WERI-Rb-1 (cell line): ENCODE data around the gene EHF.

Source experiments
- DNase-seq: peaks from one replicate; pipeline ENCODE4 v3.0.0-alpha.2; 2020
- H3K27ac ChIP-seq: fragments of 250-450 bp; sonication (Bioruptor Pico); 2 replicates; pipeline ENCODE4 v1.5.1; 2020; ENCODE audit warnings: mild to moderate bottlenecking, moderate library complexity
- H3K27me3 ChIP-seq: fragments of 250-450 bp; sonication (Bioruptor Pico); 2 replicates; pipeline ENCODE4 v1.5.1; 2021; ENCODE audit warnings: mild to moderate bottlenecking, low read depth, moderate library complexity; ENCODE audit not compliant: insufficient read depth, severe bottlenecking
- H3K36me3 ChIP-seq: fragments of 250-450 bp; sonication (Bioruptor Pico); 2 replicates; pipeline ENCODE4 v1.5.1; 2020; ENCODE audit warnings: mild to moderate bottlenecking, moderate library complexity
- H3K4me3 ChIP-seq: 2 replicates; pipeline ENCODE4 v1.5.1; 2011; ENCODE audit warnings: low read depth, mild to moderate bottlenecking, control low read depth, low read length
- H3K9me3 ChIP-seq: fragments of 250-450 bp; sonication (Bioruptor Pico); 2 replicates; pipeline ENCODE4 v1.5.1; 2021; ENCODE audit warnings: mild to moderate bottlenecking, moderate library complexity; ENCODE audit not compliant: severe bottlenecking
- TF ChIP-seq, protein P1 (sequence below): IDR thresholded peaks from 2 replicates; pipeline ENCODE4 v1.5.1; 2011; ENCODE audit warnings: low read depth, mild to moderate bottlenecking, control low read depth, inconsistent platforms, low read length

The EHF gene

GRCh38 chr11:34647532-34647931 is 26.6 kb downstream of the EHF start:
- Histone ChIP-seq H3K4me3 (no peak overlapping the region), H3K36me3 (no peaks in the 10 kb centered on the region), H3K9me3 (no peaks in the 10 kb centered on the region), H3K27ac (no peak overlapping the region), H3K27me3 (no peaks in the 10 kb centered on the region)
- TF ChIP-seq, protein P1, sequence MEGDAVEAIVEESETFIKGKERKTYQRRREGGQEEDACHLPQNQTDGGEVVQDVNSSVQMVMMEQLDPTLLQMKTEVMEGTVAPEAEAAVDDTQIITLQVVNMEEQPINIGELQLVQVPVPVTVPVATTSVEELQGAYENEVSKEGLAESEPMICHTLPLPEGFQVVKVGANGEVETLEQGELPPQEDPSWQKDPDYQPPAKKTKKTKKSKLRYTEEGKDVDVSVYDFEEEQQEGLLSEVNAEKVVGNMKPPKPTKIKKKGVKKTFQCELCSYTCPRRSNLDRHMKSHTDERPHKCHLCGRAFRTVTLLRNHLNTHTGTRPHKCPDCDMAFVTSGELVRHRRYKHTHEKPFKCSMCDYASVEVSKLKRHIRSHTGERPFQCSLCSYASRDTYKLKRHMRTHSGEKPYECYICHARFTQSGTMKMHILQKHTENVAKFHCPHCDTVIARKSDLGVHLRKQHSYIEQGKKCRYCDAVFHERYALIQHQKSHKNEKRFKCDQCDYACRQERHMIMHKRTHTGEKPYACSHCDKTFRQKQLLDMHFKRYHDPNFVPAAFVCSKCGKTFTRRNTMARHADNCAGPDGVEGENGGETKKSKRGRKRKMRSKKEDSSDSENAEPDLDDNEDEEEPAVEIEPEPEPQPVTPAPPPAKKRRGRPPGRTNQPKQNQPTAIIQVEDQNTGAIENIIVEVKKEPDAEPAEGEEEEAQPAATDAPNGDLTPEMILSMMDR = no peak
- no peak for DNase-seq

GRCh38 chr11:34648036-34648435 is 27.1 kb downstream of the EHF start:
- Histone ChIP-seq H3K36me3 (no peaks in the 10 kb centered on the region), H3K27me3 (no peaks in the 10 kb centered on the region), H3K27ac (no peak overlapping the region), H3K4me3 (no peak overlapping the region), H3K9me3 (no peaks in the 10 kb centered on the region)
- TF ChIP-seq, protein P1 = no peak
- no peak for DNase-seq

DNA sequence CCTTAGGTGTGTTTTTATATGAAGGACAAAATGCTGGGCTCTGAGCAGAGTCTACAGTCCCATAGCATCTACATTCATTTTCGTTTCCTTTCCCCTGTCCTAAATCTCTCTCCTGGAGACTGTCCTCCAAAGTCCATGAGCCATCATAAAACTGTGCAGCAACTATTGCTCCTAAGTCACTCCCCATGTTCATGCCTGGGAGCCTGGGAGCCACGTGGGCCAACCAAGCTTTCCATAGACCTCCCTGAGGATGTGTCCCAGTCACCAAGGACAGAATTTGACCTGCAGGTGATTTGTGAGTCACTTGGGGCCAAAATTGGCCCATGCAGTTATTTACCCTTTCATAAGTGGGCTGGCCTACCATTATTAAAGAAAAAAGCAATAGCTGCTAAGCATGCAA is 28.7 kb downstream of the EHF start:
- Histone ChIP-seq H3K27me3 (no peaks in the 10 kb centered on the region), H3K9me3 (no peaks in the 10 kb centered on the region), H3K27ac (no peak overlapping the region), H3K4me3 (no peak overlapping the region), H3K36me3 (no peaks in the 10 kb centered on the region)
- DNase-seq = no peak
- TF ChIP-seq, protein P1 = no peak

DNA sequence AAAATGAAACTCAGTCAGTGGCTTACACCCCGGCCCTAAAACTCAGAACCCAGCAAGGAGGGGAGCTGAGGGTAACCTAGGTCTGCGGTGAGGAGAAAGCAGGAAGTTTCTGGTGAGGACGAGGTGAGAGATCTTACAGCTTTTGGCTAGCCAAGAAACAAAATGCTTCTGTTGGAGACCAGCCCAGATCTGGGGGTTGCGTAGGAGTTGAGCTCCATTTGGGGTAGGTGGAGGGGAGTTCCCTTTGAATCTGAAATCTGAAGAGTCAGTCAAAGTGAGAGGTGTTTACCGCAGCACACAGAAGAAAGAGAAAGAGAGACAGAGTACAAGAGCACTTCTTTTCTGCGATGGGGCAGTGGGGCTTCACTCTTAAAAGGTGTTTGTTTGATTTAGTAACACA is 29.6 kb downstream of the EHF start:
- no peak overlapping the region for H3K27ac ChIP-seq
- TF ChIP-seq, protein P1 = no peak
- H3K36me3 ChIP-seq = no peaks in the 10 kb centered on the region
- no peak for DNase-seq
- H3K9me3 ChIP-seq = no peaks in the 10 kb centered on the region
- H3K4me3 ChIP-seq = no peak overlapping the region
- H3K27me3 ChIP-seq = no peaks in the 10 kb centered on the region

DNA sequence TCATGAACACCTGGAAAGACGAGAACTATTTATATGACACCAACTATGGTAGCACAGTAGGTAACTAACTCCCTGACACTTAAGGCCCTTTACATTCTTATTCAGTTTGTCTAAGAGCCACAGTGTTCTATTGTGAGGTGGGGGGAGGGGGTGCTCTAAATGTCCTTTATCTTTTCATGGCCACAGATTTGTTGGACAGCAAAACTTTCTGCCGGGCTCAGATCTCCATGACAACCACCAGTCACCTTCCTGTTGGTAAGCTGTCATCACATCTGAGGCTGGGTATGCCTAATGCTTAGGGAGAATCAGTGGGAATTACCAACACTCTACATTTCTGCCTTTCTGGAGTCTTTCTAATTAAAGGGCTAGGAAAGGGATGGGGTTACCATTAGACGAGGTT is 30.7 kb downstream of the EHF start:
- no peak for DNase-seq
- Histone ChIP-seq H3K9me3 (no peaks in the 10 kb centered on the region), H3K36me3 (no peaks in the 10 kb centered on the region), H3K4me3 (no peak overlapping the region), H3K27ac (no peak overlapping the region), H3K27me3 (no peaks in the 10 kb centered on the region)
- TF ChIP-seq, protein P1 = no peak

- TF ChIP-seq, protein P1 = no peak
- DNase-seq = no peak
- H3K4me3 ChIP-seq = no peak overlapping the region
- H3K27me3 ChIP-seq = no peaks in the 10 kb centered on the region
- H3K36me3 ChIP-seq = no peaks in the 10 kb centered on the region
- H3K9me3 ChIP-seq = no peaks in the 10 kb centered on the region
- no peak overlapping the region for H3K27ac ChIP-seq
These were observed 31.5 kb downstream of the EHF start for GRCh38 chr11:34652191-34652973.
